GM10266 (cell line): ENCODE results near the gene DNAJA2.

ENCODE experiments used
- DNase-seq: peaks from one replicate; pipeline ENCODE4 v3.0.0; 2012; ENCODE audit errors: extremely low spot score
- CTCF ChIP-seq: IDR thresholded peaks from 2 replicates; pipeline ENCODE4 v1.5.1; 2012; ENCODE audit warnings: mild to moderate bottlenecking, low read depth; ENCODE audit not compliant: control insufficient read depth, insufficient read depth; ENCODE audit errors: missing control alignments

DNAJA2 gene

DNA sequence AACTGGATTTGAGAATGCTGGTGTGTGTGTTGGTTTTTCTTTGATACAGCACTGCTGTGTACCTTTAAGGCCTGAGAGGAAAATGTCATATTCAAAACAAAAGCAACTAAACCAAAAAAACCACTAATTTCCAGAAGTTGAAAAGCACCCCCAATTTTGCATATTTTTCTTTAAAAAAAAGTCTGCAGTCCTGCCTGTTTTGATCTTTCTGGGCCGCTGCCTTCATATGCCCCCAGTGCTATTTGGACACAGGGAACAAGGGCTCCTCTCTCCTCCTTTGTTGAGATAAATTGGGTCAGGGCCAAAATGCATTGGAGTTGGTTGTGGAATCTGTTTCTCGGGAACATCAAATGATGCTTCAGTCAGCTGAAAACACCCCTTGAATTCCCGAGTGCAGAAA, 62.4 kb downstream of the DNAJA2 start:
- DNase-seq, result peak; percentile 61

GRCh38 chr16:46908540-46909372, 64.7 kb downstream of the DNAJA2 start:
- peak; percentile 68 for TF ChIP-seq CTCF
- DNase-seq, result peak; percentile 56

More for the DNA sequence above, 62.4 kb downstream of the DNAJA2 start:
- TF ChIP-seq CTCF, result no peak

- DNase-seq, result no peak
- no peak for TF ChIP-seq CTCF
These were observed 66.3 kb downstream of the DNAJA2 start for GRCh38 chr16:46907061-46907774.

DNA sequence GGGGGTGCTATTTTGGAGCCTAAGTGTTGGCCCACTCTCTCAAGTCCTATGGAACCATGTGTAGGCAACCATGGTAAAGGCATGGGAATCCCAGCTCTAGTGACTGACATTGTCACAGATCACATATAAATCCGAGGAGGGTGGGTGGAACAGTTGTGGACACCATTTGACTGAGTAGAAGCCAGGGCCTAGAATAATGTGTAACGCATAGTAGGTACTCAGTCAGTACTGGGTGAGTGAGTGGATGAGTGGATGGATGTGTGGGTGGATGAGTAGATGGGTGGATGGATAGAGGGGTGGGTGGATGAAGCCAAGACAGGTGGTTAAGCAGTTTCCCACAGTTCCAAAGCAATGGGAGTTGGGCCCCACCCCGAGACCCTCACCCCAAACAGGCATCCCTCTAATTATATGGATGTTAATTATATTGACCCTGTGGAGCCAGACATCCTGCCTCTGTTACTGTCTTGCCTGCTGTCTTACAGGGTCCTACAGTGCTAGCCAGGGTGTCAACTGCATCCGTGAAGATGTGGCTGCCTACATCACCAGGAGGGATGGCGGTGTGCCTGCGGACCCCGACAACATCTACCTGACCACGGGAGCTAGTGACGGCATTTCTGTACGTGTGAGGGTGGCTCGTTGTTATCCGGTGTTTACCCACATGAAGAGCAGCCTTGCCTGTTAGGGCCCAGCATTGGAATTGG, 67.0 kb downstream of the DNAJA2 start:
- no peak for DNase-seq
- no peak for TF ChIP-seq CTCF
